Measurements from ENCODE around the gene IQSEC1.

DNA sequence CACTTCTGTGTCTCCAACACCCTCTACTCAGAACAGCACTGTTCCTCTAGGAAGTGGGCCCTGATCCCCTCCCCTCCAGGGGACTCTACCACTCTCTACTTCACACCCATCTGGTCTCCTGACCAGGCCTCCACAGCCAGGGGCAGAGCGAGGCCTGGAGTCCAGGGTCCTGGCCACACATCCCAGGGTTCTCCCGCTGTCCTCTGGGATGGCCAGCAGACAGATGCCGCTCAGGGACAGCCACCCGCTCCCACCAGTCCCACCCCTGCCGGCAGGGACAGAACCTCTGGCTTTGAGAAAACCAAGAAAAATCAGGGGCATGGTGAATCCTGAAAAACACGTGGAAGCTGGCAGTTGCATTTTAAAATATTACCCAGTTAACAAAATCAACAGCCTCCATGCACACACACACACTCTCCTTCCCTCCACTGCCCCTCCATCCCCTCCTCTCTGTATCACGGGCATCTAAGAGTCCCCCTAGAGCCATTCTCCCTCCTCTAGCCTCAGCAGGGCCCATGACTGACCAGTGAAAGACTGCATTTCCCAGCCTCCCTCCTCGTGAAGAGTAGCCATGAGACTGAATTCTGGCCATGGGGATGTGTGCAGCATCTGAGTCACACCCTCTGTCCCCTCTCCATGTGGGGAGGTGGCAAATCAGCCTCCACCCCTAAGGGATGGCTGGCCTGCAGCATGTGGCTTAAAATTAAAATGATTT is 32.1 kb upstream of the IQSEC1 start:
- TF ChIP-seq, protein P1, sequence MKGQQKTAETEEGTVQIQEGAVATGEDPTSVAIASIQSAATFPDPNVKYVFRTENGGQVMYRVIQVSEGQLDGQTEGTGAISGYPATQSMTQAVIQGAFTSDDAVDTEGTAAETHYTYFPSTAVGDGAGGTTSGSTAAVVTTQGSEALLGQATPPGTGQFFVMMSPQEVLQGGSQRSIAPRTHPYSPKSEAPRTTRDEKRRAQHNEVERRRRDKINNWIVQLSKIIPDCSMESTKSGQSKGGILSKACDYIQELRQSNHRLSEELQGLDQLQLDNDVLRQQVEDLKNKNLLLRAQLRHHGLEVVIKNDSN (IDR thresholded peaks at IDR 0.05): no peak
- TF ChIP-seq, protein P2, sequence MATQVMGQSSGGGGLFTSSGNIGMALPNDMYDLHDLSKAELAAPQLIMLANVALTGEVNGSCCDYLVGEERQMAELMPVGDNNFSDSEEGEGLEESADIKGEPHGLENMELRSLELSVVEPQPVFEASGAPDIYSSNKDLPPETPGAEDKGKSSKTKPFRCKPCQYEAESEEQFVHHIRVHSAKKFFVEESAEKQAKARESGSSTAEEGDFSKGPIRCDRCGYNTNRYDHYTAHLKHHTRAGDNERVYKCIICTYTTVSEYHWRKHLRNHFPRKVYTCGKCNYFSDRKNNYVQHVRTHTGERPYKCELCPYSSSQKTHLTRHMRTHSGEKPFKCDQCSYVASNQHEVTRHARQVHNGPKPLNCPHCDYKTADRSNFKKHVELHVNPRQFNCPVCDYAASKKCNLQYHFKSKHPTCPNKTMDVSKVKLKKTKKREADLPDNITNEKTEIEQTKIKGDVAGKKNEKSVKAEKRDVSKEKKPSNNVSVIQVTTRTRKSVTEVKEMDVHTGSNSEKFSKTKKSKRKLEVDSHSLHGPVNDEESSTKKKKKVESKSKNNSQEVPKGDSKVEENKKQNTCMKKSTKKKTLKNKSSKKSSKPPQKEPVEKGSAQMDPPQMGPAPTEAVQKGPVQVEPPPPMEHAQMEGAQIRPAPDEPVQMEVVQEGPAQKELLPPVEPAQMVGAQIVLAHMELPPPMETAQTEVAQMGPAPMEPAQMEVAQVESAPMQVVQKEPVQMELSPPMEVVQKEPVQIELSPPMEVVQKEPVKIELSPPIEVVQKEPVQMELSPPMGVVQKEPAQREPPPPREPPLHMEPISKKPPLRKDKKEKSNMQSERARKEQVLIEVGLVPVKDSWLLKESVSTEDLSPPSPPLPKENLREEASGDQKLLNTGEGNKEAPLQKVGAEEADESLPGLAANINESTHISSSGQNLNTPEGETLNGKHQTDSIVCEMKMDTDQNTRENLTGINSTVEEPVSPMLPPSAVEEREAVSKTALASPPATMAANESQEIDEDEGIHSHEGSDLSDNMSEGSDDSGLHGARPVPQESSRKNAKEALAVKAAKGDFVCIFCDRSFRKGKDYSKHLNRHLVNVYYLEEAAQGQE (IDR thresholded peaks at IDR 0.05; ENCODE audit: low read depth): no peak
- no peak for TF ChIP-seq EP300 (IDR thresholded peaks at IDR 0.05; ENCODE audit: borderline replicate concordance)
- TF ChIP-seq, protein P3, sequence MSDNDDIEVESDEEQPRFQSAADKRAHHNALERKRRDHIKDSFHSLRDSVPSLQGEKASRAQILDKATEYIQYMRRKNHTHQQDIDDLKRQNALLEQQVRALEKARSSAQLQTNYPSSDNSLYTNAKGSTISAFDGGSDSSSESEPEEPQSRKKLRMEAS (IDR thresholded peaks at IDR 0.05): no peak
- TF ChIP-seq TEAD4 (IDR thresholded peaks at IDR 0.05): no peak
- TF ChIP-seq RAD21 (IDR thresholded peaks at IDR 0.05; ENCODE audit: low read depth): no peak
- no peak for TF ChIP-seq TAF1 (IDR thresholded peaks at IDR 0.05; ENCODE audit: low read depth)
- TF ChIP-seq CEBPB (IDR thresholded peaks at IDR 0.05): no peak

Data from Ishikawa (cell line).